Natural killer cell (primary cell): ENCODE results near the gene GPRIN1. TPM values are rescaled to one million over a fixed set of nuclear protein-coding genes. Genes with fewer than 3 reads are reported as not detected.

Source experiments
- ATAC-seq, 3 donors: fragments of 150-1000 bp in 2 of 3; fragments of 200-7000 bp in 1 of 3; cut with Tn5 transposase; 1 replicate in 1 of 3; 2 replicates in 2 of 3; pipeline ENCODE4 v1.10.0; 2021; ENCODE audit warnings: mild to moderate bottlenecking in 2 of 3, moderate library complexity in 2 of 3
- DNase-seq, 2 donors: peaks; one replicate each; pipeline versions ENCODE4 v3.0.0 to v3.0.0-alpha.2; 2013 to 2021; ENCODE audit warnings: mixed read lengths in 1 of 2
- H3K27ac ChIP-seq: one replicate; pipeline ENCODE4 v1.5.1; 2013; ENCODE audit warnings: mild to moderate bottlenecking, low read length
- H3K27me3 ChIP-seq: one replicate; pipeline ENCODE4 v1.6.1; 2013; ENCODE audit warnings: low read length; ENCODE audit not compliant: control insufficient read depth, insufficient read depth
- H3K36me3 ChIP-seq: one replicate; pipeline ENCODE4 v1.6.1; 2013; ENCODE audit warnings: low read length; ENCODE audit not compliant: control insufficient read depth, insufficient read depth
- H3K4me1 ChIP-seq: one replicate; pipeline ENCODE4 v1.6.1; 2013; ENCODE audit warnings: low read length; ENCODE audit not compliant: control insufficient read depth, insufficient read depth
- H3K4me3 ChIP-seq: one replicate; pipeline ENCODE4 v1.5.1; 2013; ENCODE audit warnings: low read length
- H3K9me3 ChIP-seq: one replicate; pipeline ENCODE4 v1.6.1; 2013; ENCODE audit warnings: low read length; ENCODE audit not compliant: control insufficient read depth, insufficient read depth
- H3K27ac Mint-ChIP-seq, 2 donors: one replicate each; pipeline ENCODE4 v1.8.0; 2022; ENCODE audit warnings: mild to moderate bottlenecking in 2 of 2, mixed read lengths in 2 of 2, moderate library complexity in 1 of 2
- H3K27me3 Mint-ChIP-seq, 2 donors: one replicate each; pipeline ENCODE4 v1.8.0; 2022; ENCODE audit warnings: low read depth in 2 of 2, mixed read lengths in 2 of 2
- H3K36me3 Mint-ChIP-seq: one replicate; pipeline ENCODE4 v1.8.0; 2022; ENCODE audit warnings: mixed read lengths
- H3K4me1 Mint-ChIP-seq, 2 donors: one replicate each; pipeline ENCODE4 v1.8.0; 2022; ENCODE audit warnings: mixed read lengths in 2 of 2
- H3K4me3 Mint-ChIP-seq: one replicate; pipeline ENCODE4 v1.8.0; 2022; ENCODE audit warnings: mild to moderate bottlenecking, moderate library complexity, mixed read lengths
- H3K9me3 Mint-ChIP-seq, 2 donors: one replicate each; pipeline ENCODE4 v1.8.0; 2022; ENCODE audit warnings: mixed read lengths in 2 of 2
- WGBS: methylation state at CpG from one replicate; pipeline ENCODE4 v1.1.7; 2013; ENCODE audit warnings: missing lambda C conversion rate; ENCODE audit not compliant: insufficient coverage; 5-methylcytosine and 5-hydroxymethylcytosine counted together
- intact Hi-C: fragments of 100-400 bp; cut with micrococcal nuclease; formaldehyde crosslinking; loops from one replicate; pipeline ENCODE4 v1.14.2; 2022
- total RNA-seq, 4 donors: library from RNA; stranded (reverse); fragments of 120-200 nt in 1 of 4; gene quantifications; one replicate each; pipeline versions ENCODE4 v1.2.3 to v1.2.4, GENCODE V29; 2013 to 2022
- TF ChIP-seq, protein P1 (sequence below): fragments of 200-600 bp; IDR thresholded peaks from one replicate; pipeline ENCODE4 v1.8.0; 2022; ENCODE audit warnings: antibody characterized with exemption

Gene GPRIN1
- total RNA-seq, 3 donors from 2014 or later (not counting 1 experiment from before 2014, with no cell fraction given), result 0.92 to 1.5 (median 1.3) TPM

DNA sequence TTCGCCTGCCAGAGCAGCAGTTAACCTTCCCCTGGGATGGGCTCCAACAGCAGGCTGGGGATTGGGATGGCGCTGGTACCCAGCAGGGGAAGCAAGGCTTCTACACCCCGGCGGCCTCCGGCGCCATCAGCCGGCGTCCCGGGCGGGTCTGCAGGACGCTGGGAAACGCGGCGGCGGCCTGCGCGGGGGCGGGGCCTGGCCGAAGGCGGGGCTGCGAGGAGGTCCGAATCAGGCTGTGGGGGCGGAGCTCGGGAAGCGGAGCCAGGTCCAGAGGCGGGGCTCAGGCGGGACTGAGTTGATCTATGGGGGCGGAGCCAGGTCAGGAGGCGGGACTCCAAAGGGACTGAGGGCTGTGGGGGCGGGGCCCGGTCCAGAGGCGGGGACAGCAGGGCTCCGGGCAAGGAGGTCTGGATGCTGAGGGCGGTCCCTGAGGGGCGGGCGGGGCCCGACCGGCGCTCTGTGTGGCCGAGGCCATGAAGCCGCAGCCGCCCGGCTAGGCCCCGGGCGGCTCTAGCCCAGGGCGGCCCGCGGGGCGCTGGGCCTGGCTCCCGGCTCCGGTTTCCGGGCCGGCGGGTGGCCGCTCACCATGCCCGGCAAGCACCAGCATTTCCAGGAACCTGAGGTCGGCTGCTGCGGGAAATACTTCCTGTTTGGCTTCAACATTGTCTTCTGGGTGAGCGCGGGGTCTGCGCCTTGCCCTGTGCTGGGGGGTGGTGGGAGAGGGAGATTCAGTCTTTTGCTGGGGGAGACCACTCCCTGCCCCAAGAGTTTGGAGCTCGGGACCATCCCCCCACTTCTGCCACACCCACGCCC, 37.3 kb upstream of the GPRIN1 start, which contains the start of gene TSPAN17:
Gene TSPAN17 (plus strand): TSS at position 455 of the 813 bp plus-strand sequence. CDS start 132 bp downstream, at position 587.
- WGBS, result under 1% methylated on average over 60 of the region's 63 CpGs
- ATAC-seq, result peak; percentile 94 to 97 (median 95)
- peak; percentile 96 to 98 for DNase-seq
- peaks cover 29 to 57% of the 10 kb centered on the region in 2 donors for H3K4me1 Mint-ChIP-seq
- H3K27ac Mint-ChIP-seq, result peak within 1 kb of the TSS; percentile 72 to 84
- H3K4me3 ChIP-seq, result peak within 1 kb of the TSS; percentile 57
- peak within 1 kb of the TSS; percentile 12 for H3K27ac ChIP-seq
- H3K9me3 Mint-ChIP-seq, result no peaks in the 10 kb centered on the region
- no peaks in the 10 kb centered on the region for H3K27me3 ChIP-seq
- intact Hi-C loops, result no loop called here
- TF ChIP-seq, protein P1, sequence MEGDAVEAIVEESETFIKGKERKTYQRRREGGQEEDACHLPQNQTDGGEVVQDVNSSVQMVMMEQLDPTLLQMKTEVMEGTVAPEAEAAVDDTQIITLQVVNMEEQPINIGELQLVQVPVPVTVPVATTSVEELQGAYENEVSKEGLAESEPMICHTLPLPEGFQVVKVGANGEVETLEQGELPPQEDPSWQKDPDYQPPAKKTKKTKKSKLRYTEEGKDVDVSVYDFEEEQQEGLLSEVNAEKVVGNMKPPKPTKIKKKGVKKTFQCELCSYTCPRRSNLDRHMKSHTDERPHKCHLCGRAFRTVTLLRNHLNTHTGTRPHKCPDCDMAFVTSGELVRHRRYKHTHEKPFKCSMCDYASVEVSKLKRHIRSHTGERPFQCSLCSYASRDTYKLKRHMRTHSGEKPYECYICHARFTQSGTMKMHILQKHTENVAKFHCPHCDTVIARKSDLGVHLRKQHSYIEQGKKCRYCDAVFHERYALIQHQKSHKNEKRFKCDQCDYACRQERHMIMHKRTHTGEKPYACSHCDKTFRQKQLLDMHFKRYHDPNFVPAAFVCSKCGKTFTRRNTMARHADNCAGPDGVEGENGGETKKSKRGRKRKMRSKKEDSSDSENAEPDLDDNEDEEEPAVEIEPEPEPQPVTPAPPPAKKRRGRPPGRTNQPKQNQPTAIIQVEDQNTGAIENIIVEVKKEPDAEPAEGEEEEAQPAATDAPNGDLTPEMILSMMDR, result no peak
- H3K36me3 ChIP-seq, result no peaks in the 10 kb centered on the region
- peaks cover 55% of the 10 kb centered on the region for H3K4me1 ChIP-seq
- no peaks in the 10 kb centered on the region for H3K36me3 Mint-ChIP-seq
- H3K9me3 ChIP-seq, result no peaks in the 10 kb centered on the region
- H3K27me3 Mint-ChIP-seq, result no peaks in the 10 kb centered on the region
- peak within 1 kb of the TSS; percentile 90 for H3K4me3 Mint-ChIP-seq

DNA sequence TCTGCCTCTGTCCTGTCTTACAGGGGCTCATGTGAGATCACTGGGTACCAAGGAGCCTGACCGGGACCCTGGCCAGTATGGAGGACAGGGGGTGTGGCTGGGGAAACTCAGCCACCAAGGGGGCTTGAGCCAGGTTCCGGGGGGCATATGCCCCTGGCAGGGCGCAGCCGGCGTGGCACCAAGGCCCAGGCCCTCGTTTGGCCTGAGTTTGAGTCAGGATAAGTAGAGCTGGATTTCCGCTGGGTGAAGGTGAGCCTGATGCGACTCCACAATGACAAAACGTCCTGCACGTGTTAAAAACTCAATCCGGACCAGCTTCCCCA, 36.7 kb upstream of the GPRIN1 start:
- Mint-ChIP-seq H3K36me3 (no peaks in the 10 kb centered on the region), H3K27me3 (no peaks in the 10 kb centered on the region), H3K4me1 (peaks cover 24 to 52% of the 10 kb centered on the region in 2 donors), H3K4me3 (peak overlapping the region; percentile 90), H3K27ac (peak overlapping the region; percentile 66 to 84), H3K9me3 (no peaks in the 10 kb centered on the region)
- H3K27me3 ChIP-seq, result no peaks in the 10 kb centered on the region
- no peaks in the 10 kb centered on the region for H3K36me3 ChIP-seq
- WGBS, result 38% methylated on average over 11 of the region's 11 CpGs
- peaks cover 50% of the 10 kb centered on the region for H3K4me1 ChIP-seq
- TF ChIP-seq, protein P1, result no peak
- peak overlapping the region; percentile 12 for H3K27ac ChIP-seq
- no peaks in the 10 kb centered on the region for H3K9me3 ChIP-seq
- intact Hi-C loops, result no loop called here
- ATAC-seq, result no peak
- DNase-seq, result no peak
- peak overlapping the region; percentile 57 for H3K4me3 ChIP-seq

DNA sequence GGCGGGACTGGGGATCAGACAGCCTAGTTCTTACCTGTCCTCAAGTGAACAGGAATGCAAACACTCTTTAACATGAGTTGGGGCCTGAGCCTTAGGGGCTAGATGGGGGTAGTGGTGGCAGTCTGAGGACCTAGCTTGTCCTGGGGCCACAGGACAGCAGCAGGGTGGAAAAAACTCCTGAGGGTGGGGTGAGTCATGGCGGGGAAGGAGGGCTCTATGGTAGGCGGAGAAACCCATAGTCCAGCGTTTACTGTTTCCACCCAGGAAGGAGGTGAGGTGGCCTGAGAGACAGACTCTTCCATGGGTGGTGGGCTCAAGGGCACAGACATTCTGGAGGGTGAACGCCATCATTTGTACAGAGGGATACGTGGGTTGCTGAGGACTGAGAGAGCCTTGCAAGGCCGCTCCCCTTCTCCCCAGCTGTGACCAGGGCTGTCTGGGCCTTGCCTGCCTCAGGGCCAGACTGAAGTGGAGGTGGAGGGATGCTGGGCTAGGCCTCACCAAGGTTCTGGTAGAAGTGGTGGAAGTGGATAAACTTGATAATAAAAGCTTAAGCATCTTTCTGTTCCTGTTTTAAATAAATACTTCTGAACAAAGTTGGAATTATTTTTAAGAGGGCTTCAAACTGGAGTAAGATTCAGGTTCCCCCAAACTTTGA, 36.2 kb upstream of the GPRIN1 start:
- DNase-seq, result no peak
- intact Hi-C loops, result no loop called here
- Histone ChIP-seq H3K36me3 (no peaks in the 10 kb centered on the region), H3K4me3 (no peak overlapping the region), H3K27ac (peak overlapping the region; percentile 12), H3K4me1 (peaks cover 45% of the 10 kb centered on the region), H3K9me3 (no peaks in the 10 kb centered on the region), H3K27me3 (no peaks in the 10 kb centered on the region)
- Mint-ChIP-seq H3K4me3 (peak overlapping the region; percentile 90), H3K27ac (peak overlapping the region; percentile 66 to 84), H3K9me3 (no peaks in the 10 kb centered on the region), H3K4me1 (peaks cover 22 to 47% of the 10 kb centered on the region in 2 donors), H3K36me3 (no peaks in the 10 kb centered on the region), H3K27me3 (no peaks in the 10 kb centered on the region)
- ATAC-seq, result no peak
- TF ChIP-seq, protein P1, result no peak
- 99% methylated on average over 7 of the region's 7 CpGs for WGBS
